Aorta (tissue), 5 donors: ENCODE results near the gene GPR146. TPM values are rescaled to one million over a fixed set of nuclear protein-coding genes. Genes with fewer than 3 reads are reported as not detected.

ENCODE experiments used
- ATAC-seq: fragments of 200-7000 bp; cut with Tn5 transposase; one replicate; pipeline ENCODE4 v1.9.1; 2022; ENCODE audit warnings: moderate library complexity; ENCODE audit not compliant: low FRiP score
- DNase-seq, 2 donors: peaks; one replicate each; pipeline ENCODE4 v3.0.0-alpha.2; 2020
- H3K27ac ChIP-seq, 2 donors: one replicate each; pipeline ENCODE4 v1.5.1; 2013; ENCODE audit warnings: low read length in 2 of 2, mild to moderate bottlenecking in 2 of 2, moderate library complexity in 2 of 2, control low read depth in 1 of 2, inconsistent platforms in 1 of 2, low read depth in 1 of 2
- H3K27me3 ChIP-seq, 2 donors: one replicate each; pipeline ENCODE4 v1.6.1; 2013; ENCODE audit warnings: control low read depth in 1 of 2, low read length in 1 of 2, mild to moderate bottlenecking in 1 of 2, moderate library complexity in 1 of 2; ENCODE audit not compliant: insufficient read depth in 2 of 2, control insufficient read depth in 1 of 2
- H3K36me3 ChIP-seq, 2 donors: one replicate each; pipeline ENCODE4 v1.6.1; 2013; ENCODE audit warnings: control low read depth in 1 of 2, low read length in 1 of 2, mild to moderate bottlenecking in 1 of 2; ENCODE audit not compliant: insufficient read depth in 2 of 2, control insufficient read depth in 1 of 2
- H3K4me1 ChIP-seq, 2 donors: one replicate each; pipeline ENCODE4 v1.6.1; 2013; ENCODE audit warnings: low read length in 2 of 2, control low read depth in 1 of 2, mild to moderate bottlenecking in 1 of 2, moderate library complexity in 1 of 2; ENCODE audit not compliant: insufficient read depth in 2 of 2, control insufficient read depth in 1 of 2
- H3K4me3 ChIP-seq, 2 donors: one replicate each; pipeline ENCODE4 v1.5.1; 2013; ENCODE audit warnings: low read length in 2 of 2, control low read depth in 1 of 2, mild to moderate bottlenecking in 1 of 2
- H3K9me3 ChIP-seq: one replicate; pipeline ENCODE4 v1.6.1; 2013; ENCODE audit warnings: mild to moderate bottlenecking, low read length; ENCODE audit not compliant: control insufficient read depth
- WGBS, 2 donors: extraction: QIAGEN DNeasy Blood & Tissue Kit; methylation state at CpG; one replicate each; pipeline ENCODE4 v1.1.7; 2013; 5-methylcytosine and 5-hydroxymethylcytosine counted together
- intact Hi-C, 2 donors: fragments of 100-400 bp; cut with DNase I; formaldehyde crosslinking; loops; one replicate each; pipeline versions ENCODE4 v1.14.2 to v1.15.0; 2022
- polyA plus RNA-seq, 2 donors: library from polyadenylated mRNA; stranded (reverse); fragments of 200-250 nt; gene quantifications; one replicate each; pipeline ENCODE4 v1.2.3, GENCODE V29; 2013
- total RNA-seq, 2 donors: library from RNA; stranded (reverse); fragmentation: NEBNext Ultra II Directional; extraction: Animal tissue kit (Norgen Biotek cat#: 25700); gene quantifications; one replicate each; pipeline ENCODE4 v1.2.1, GENCODE V29; 2021
- donor health status: healthy with polysubstance abuse.
- donor health status: Bipolar disorder and iron deficiency.
- donor health status: DM: no; HTN: no; CAD: no.
- donor health status: DM: no; HTN: no; CAD: no.
- donor health status: DM: yes; HTN: yes; CAD: no.

The GPR146 gene
- total and polyA plus RNA-seq, 4 donors = 2.2 to 44.2 (median 10.4) TPM

DNA sequence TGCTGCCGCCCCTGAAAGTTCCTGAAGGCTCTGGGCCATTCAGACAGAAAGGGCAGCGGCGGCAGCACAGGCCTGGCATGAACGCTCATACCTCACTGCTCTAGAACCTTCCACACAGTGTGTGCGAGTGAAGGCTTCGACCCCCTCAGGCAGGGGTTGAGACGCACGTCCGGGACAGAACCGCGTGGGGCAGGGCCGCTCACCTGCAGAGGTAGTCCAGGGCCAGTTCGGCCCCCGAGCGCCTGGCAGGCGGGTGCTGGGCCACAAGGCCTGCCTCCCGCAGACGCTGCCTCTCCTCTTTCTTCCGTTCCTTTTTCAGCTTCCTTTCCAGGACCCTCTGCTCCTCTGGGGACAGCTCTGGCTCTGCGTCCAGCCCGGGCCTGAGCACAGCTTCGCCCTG is 34.6 kb upstream of the GPR146 start:
- intact Hi-C loops = no loop called here
- DNase-seq = no peak
- Histone ChIP-seq H3K4me1 (no peaks in the 10 kb centered on the region), H3K27ac (no peak overlapping the region), H3K4me3 (no peak overlapping the region), H3K36me3 (peaks cover 0 to 2% of the 10 kb centered on the region in 2 donors), H3K9me3 (no peaks in the 10 kb centered on the region), H3K27me3 (no peaks in the 10 kb centered on the region)
- WGBS, 2 donors = 91 to 93% methylated on average over 21 to 22 of the region's 22 CpGs
- ATAC-seq = no peak

- Histone ChIP-seq H3K4me1 (no peaks in the 10 kb centered on the region), H3K9me3 (no peaks in the 10 kb centered on the region), H3K27me3 (no peaks in the 10 kb centered on the region), H3K27ac (no peak overlapping the region), H3K4me3 (no peak overlapping the region), H3K36me3 (peaks cover 0 to 2% of the 10 kb centered on the region in 2 donors)
- WGBS, 2 donors = 81 to 82% methylated on average over 13 of the region's 13 CpGs
- ATAC-seq (no peak), DNase-seq (no peak)
- intact Hi-C loops = no loop called here
These were observed 34.1 kb upstream of the GPR146 start for GRCh38 chr7:1010226-1010625.

GRCh38 chr7:1011297-1012003 is 32.9 kb upstream of the GPR146 start:
- WGBS, 2 donors = 72 to 84% methylated on average over 13 of the region's 13 CpGs
- Histone ChIP-seq H3K27ac (no peak overlapping the region), H3K27me3 (no peaks in the 10 kb centered on the region), H3K4me1 (no peaks in the 10 kb centered on the region), H3K36me3 (peaks cover 0 to 2% of the 10 kb centered on the region in 2 donors), H3K9me3 (no peaks in the 10 kb centered on the region), H3K4me3 (no peak overlapping the region)
- no peak for DNase-seq
- no peak for ATAC-seq
- intact Hi-C loops = no loop called here

- no peak for ATAC-seq
- 73 to 74% methylated on average over 28 to 32 of the region's 32 CpGs for WGBS, 2 donors
- no peaks in the 10 kb centered on the region for H3K4me1 ChIP-seq
These were observed 32.2 kb upstream of the GPR146 start for GRCh38 chr7:1012004-1012715.

GRCh38 chr7:1012716-1013095 is 31.6 kb upstream of the GPR146 start:
- intact Hi-C loops = no loop called here
- no peaks in the 10 kb centered on the region for H3K4me1 ChIP-seq
- H3K4me3 ChIP-seq = no peak overlapping the region
- H3K27me3 ChIP-seq = no peaks in the 10 kb centered on the region
- ATAC-seq = no peak
- H3K36me3 ChIP-seq = peaks cover 0 to 2% of the 10 kb centered on the region in 2 donors
- WGBS, 2 donors = 90% methylated on average over 30 of the region's 30 CpGs
- no peak overlapping the region for H3K27ac ChIP-seq
- DNase-seq = no peak
- H3K9me3 ChIP-seq = no peaks in the 10 kb centered on the region

More at GRCh38 chr7:1012004-1012715, 32.2 kb upstream of the GPR146 start:
- no peak for DNase-seq
- H3K4me3 ChIP-seq = no peak overlapping the region
- no peaks in the 10 kb centered on the region for H3K9me3 ChIP-seq
- intact Hi-C loops = no loop called here
- no peaks in the 10 kb centered on the region for H3K27me3 ChIP-seq
- H3K27ac ChIP-seq = no peak overlapping the region
- H3K36me3 ChIP-seq = peaks cover 0 to 2% of the 10 kb centered on the region in 2 donors

GRCh38 chr7:1013581-1013980 is 30.8 kb upstream of the GPR146 start:
- no peaks in the 10 kb centered on the region for H3K4me1 ChIP-seq
- intact Hi-C loops = no loop called here
- DNase-seq = no peak
- H3K27me3 ChIP-seq = no peaks in the 10 kb centered on the region
- WGBS, 2 donors = 70 to 74% methylated on average over 11 of the region's 11 CpGs
- H3K27ac ChIP-seq = no peak overlapping the region
- no peak for ATAC-seq
- no peak overlapping the region for H3K4me3 ChIP-seq
- peaks cover 0 to 2% of the 10 kb centered on the region in 2 donors for H3K36me3 ChIP-seq
- no peaks in the 10 kb centered on the region for H3K9me3 ChIP-seq

GRCh38 chr7:1014681-1015080 is 29.7 kb upstream of the GPR146 start:
- Histone ChIP-seq H3K4me1 (no peaks in the 10 kb centered on the region), H3K9me3 (no peaks in the 10 kb centered on the region), H3K27me3 (no peaks in the 10 kb centered on the region), H3K27ac (no peak overlapping the region), H3K36me3 (no peaks in the 10 kb centered on the region), H3K4me3 (no peak overlapping the region)
- intact Hi-C loops = no loop called here
- ATAC-seq = no peak
- no peak for DNase-seq
- WGBS, 2 donors = 83% methylated on average over 20 of the region's 20 CpGs

DNA sequence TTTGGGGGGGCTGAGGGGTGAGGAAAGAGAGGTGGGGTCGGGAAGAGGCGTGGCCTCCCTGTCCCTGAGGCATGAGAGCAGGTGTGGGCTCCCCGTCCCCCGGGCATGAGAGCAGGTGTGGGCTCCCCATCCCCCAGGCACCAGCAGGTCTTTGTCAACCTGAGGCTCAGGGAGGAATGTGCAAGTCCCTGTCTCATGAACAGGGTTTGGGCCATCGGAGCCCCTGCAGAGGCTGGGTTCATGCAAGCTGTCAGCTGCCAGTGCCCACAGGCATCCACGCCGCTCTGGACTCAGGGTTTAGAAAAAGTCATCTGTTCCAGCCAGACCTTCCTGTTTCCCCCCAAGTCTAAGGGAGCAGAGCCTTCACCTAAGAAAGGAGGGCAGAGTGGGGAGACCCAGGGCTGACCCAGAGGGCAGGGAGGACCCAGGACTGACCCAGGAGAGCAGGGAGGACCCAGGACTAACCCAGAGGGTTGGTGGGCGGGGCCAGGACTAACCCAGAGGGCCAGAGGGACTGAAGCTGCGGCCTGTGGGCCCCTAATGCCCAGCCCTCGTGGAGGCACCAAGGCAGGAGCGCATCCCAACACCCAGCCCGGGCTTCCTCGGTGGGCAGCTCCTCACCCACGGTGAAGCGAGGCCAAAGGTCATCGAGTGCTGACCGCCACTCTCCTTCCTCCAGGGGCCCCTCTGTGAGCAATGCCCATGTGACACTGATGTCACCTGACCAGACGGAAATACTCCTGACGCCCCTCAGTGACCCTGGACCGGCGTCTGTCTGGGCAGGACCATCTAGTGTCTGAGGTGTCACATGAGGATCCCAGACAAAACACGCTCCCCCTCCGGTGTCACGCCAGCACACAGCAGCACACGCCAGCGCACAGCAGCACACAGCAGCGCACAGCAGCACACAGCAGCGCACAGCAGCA is 28.9 kb upstream of the GPR146 start:
- 72 to 74% methylated on average over 27 to 28 of the region's 28 CpGs for WGBS, 2 donors
- H3K27ac ChIP-seq = no peak overlapping the region
- ATAC-seq (no peak), DNase-seq (no peak)
- H3K36me3 ChIP-seq = no peaks in the 10 kb centered on the region
- no peaks in the 10 kb centered on the region for H3K27me3 ChIP-seq
- intact Hi-C loops = no loop called here
- H3K4me1 ChIP-seq = no peaks in the 10 kb centered on the region
- no peak overlapping the region for H3K4me3 ChIP-seq
- H3K9me3 ChIP-seq = no peaks in the 10 kb centered on the region
